Stimulated activated memory B cell treated with anti-CD40 and anti-IgM and Interleukin-4, amounts not matched to agents 10 μg/mL and 1 μg/mL and 100 μg/mL, for 72 hours (primary cell): Measurements from ENCODE around the gene HNRNPM.
"Not testable (repeated sequence)": the region's sequence is repeated elsewhere in the genome, so short reads cannot be mapped to it uniquely, and the experiment has no call there.

ENCODE experiments used
- ATAC-seq: fragments of 150-1000 bp; cut with Tn5 transposase; 2 replicates; pipeline ENCODE4 v1.10.0; 2021
- H3K27ac Mint-ChIP-seq: one replicate; pipeline ENCODE4 v1.8.0; 2022; ENCODE audit warnings: mild to moderate bottlenecking, mixed read lengths
- H3K27me3 Mint-ChIP-seq: one replicate; pipeline ENCODE4 v1.8.0; 2022; ENCODE audit warnings: mixed read lengths
- H3K36me3 Mint-ChIP-seq: one replicate; pipeline ENCODE4 v1.8.0; 2022; ENCODE audit warnings: mixed read lengths
- H3K4me1 Mint-ChIP-seq: one replicate; pipeline ENCODE4 v1.8.0; 2022; ENCODE audit warnings: mixed read lengths
- H3K4me3 Mint-ChIP-seq: one replicate; pipeline ENCODE4 v1.8.0; 2022; ENCODE audit warnings: mild to moderate bottlenecking, moderate library complexity, mixed read lengths
- H3K9me3 Mint-ChIP-seq: one replicate; pipeline ENCODE4 v1.8.0; 2022; ENCODE audit warnings: mixed read lengths

The HNRNPM gene

GRCh38 chr19:8444677-8445487, at the start of gene HNRNPM:
Gene HNRNPM (plus strand): TSS chr19:8444975. CDS start chr19:8444999, 24 bp downstream.
- ATAC-seq = peak; percentile 98
- Mint-ChIP-seq H3K36me3 (peaks cover 19% of the 10 kb centered on the region), H3K27me3 (no peaks in the 10 kb centered on the region), H3K9me3 (no peaks in the 10 kb centered on the region), H3K4me3 (peak within 1 kb of the TSS; percentile 90), H3K27ac (peak within 1 kb of the TSS; percentile 89), H3K4me1 (peaks cover 42% of the 10 kb centered on the region)

- peaks cover 63% of the 10 kb centered on the region for H3K4me1 Mint-ChIP-seq
- ATAC-seq = no peak
- no peaks in the 10 kb centered on the region for H3K27me3 Mint-ChIP-seq
- H3K4me3 Mint-ChIP-seq = no peak overlapping the region
- H3K9me3 Mint-ChIP-seq = no peaks in the 10 kb centered on the region
- H3K27ac Mint-ChIP-seq = no peak overlapping the region
- H3K36me3 Mint-ChIP-seq = peaks cover 19% of the 10 kb centered on the region
These were observed 49.1 kb upstream of the HNRNPM start for GRCh38 chr19:8395621-8396082.

- Mint-ChIP-seq H3K27ac (no peak overlapping the region), H3K9me3 (no peaks in the 10 kb centered on the region), H3K27me3 (no peaks in the 10 kb centered on the region), H3K36me3 (peaks cover 20% of the 10 kb centered on the region), H3K4me3 (peak overlapping the region; percentile 16), H3K4me1 (peaks cover 58% of the 10 kb centered on the region)
- ATAC-seq = no peak
These were observed 48.6 kb upstream of the HNRNPM start for GRCh38 chr19:8396185-8396562.

GRCh38 chr19:8396563-8397203, 48.1 kb upstream of the HNRNPM start:
- Mint-ChIP-seq H3K9me3 (no peaks in the 10 kb centered on the region), H3K36me3 (peaks cover 22% of the 10 kb centered on the region), H3K4me3 (no peak overlapping the region), H3K4me1 (peaks cover 53% of the 10 kb centered on the region), H3K27me3 (no peaks in the 10 kb centered on the region), H3K27ac (peak overlapping the region; percentile 73)
- peak; percentile 85 for ATAC-seq

- peaks cover 28% of the 10 kb centered on the region for H3K36me3 Mint-ChIP-seq
- H3K27me3 Mint-ChIP-seq = no peaks in the 10 kb centered on the region
- ATAC-seq = no peak
- peaks cover 47% of the 10 kb centered on the region for H3K4me1 Mint-ChIP-seq
- H3K27ac Mint-ChIP-seq = peak overlapping the region; percentile 73
- no peaks in the 10 kb centered on the region for H3K9me3 Mint-ChIP-seq
- H3K4me3 Mint-ChIP-seq = no peak overlapping the region
These were observed 47.5 kb upstream of the HNRNPM start for GRCh38 chr19:8397271-8397670.

GRCh38 chr19:8397746-8398310, 46.9 kb upstream of the HNRNPM start:
- Mint-ChIP-seq H3K27ac (peak overlapping the region; percentile 73), H3K27me3 (no peaks in the 10 kb centered on the region), H3K4me3 (no peak overlapping the region), H3K36me3 (peaks cover 30% of the 10 kb centered on the region), H3K4me1 (peaks cover 42% of the 10 kb centered on the region), H3K9me3 (no peaks in the 10 kb centered on the region)
- no peak for ATAC-seq

- Mint-ChIP-seq H3K27ac (no peak overlapping the region), H3K36me3 (peaks cover 30% of the 10 kb centered on the region), H3K27me3 (no peaks in the 10 kb centered on the region), H3K4me1 (peaks cover 37% of the 10 kb centered on the region), H3K4me3 (no peak overlapping the region), H3K9me3 (no peaks in the 10 kb centered on the region)
- no peak for ATAC-seq
These were observed 46.4 kb upstream of the HNRNPM start for GRCh38 chr19:8398311-8398771.

GRCh38 chr19:8399681-8400188, 45.0 kb upstream of the HNRNPM start:
- peaks cover 41% of the 10 kb centered on the region for H3K36me3 Mint-ChIP-seq
- no peak overlapping the region for H3K4me3 Mint-ChIP-seq
- ATAC-seq = no peak
- H3K9me3 Mint-ChIP-seq = no peaks in the 10 kb centered on the region
- no peaks in the 10 kb centered on the region for H3K27me3 Mint-ChIP-seq
- peaks cover 28% of the 10 kb centered on the region for H3K4me1 Mint-ChIP-seq
- H3K27ac Mint-ChIP-seq = no peak overlapping the region

- Mint-ChIP-seq H3K4me1 (peaks cover 11% of the 10 kb centered on the region), H3K36me3 (peaks cover 40% of the 10 kb centered on the region), H3K27ac (no peak overlapping the region), H3K27me3 (no peaks in the 10 kb centered on the region), H3K4me3 (no peak overlapping the region), H3K9me3 (no peaks in the 10 kb centered on the region)
- no peak for ATAC-seq
These were observed 42.8 kb upstream of the HNRNPM start for GRCh38 chr19:8401981-8402411.

GRCh38 chr19:8403098-8403819, 41.5 kb upstream of the HNRNPM start:
- Mint-ChIP-seq H3K27ac (no peak overlapping the region), H3K4me3 (no peak overlapping the region), H3K4me1 (peaks cover 5% of the 10 kb centered on the region), H3K36me3 (peaks cover 40% of the 10 kb centered on the region), H3K27me3 (no peaks in the 10 kb centered on the region), H3K9me3 (no peaks in the 10 kb centered on the region)
- ATAC-seq = peak; percentile 39

- no peak for ATAC-seq
- Mint-ChIP-seq H3K36me3 (peaks cover 40% of the 10 kb centered on the region), H3K4me1 (peaks cover 5% of the 10 kb centered on the region), H3K27ac (no peak overlapping the region), H3K4me3 (no peak overlapping the region), H3K9me3 (no peaks in the 10 kb centered on the region), H3K27me3 (no peaks in the 10 kb centered on the region)
These were observed 41.0 kb upstream of the HNRNPM start for GRCh38 chr19:8403820-8404109.

- Mint-ChIP-seq H3K27me3 (no peaks in the 10 kb centered on the region), H3K27ac (no peak overlapping the region), H3K36me3 (peaks cover 37% of the 10 kb centered on the region), H3K4me3 (no peak overlapping the region), H3K4me1 (peaks cover 5% of the 10 kb centered on the region), H3K9me3 (no peaks in the 10 kb centered on the region)
- ATAC-seq = no peak
These were observed 40.2 kb upstream of the HNRNPM start for GRCh38 chr19:8404391-8405151.

- H3K4me1 Mint-ChIP-seq, H3K4me3 Mint-ChIP-seq, H3K9me3 Mint-ChIP-seq, ATAC-seq, H3K36me3 Mint-ChIP-seq, H3K27ac Mint-ChIP-seq, H3K27me3 Mint-ChIP-seq: not testable (repeated sequence)
These were observed 34.1 kb upstream of the HNRNPM start for GRCh38 chr19:8410718-8411117.

- Mint-ChIP-seq H3K4me1 (no peaks in the 10 kb centered on the region), H3K27me3 (no peaks in the 10 kb centered on the region), H3K4me3 (peak within 1 kb of the TSS; percentile 69), H3K36me3 (no peaks in the 10 kb centered on the region), H3K9me3 (no peaks in the 10 kb centered on the region), H3K27ac (no peak within 1 kb of the TSS)
- peak; percentile 100 for ATAC-seq
These were observed 31.8 kb upstream of the HNRNPM start, which contains the start of gene MARCHF2 for GRCh38 chr19:8412783-8413628. Gene MARCHF2 (plus strand): TSS chr19:8413305. CDS start chr19:8421841, 8,536 bp downstream.
